ENCODE results near the gene EBLN2. TPM values are rescaled to one million over a fixed set of nuclear protein-coding genes. Genes with fewer than 3 reads are reported as not detected.
A peak's percentile ranks its signal among the peaks of the same experiment; 100 is the strongest.

EBLN2 gene
- total and polyA plus RNA-seq, 9 of the 15 experiments (the other 6 are each of a cell fraction or from before 2014, with no cell fraction given) = 0.39 to 4.6 (median 2.2) TPM

GRCh38 chr3:73028803-73029202 is 32.7 kb upstream of the EBLN2 start:
- Histone ChIP-seq H3K79me2 (ENCODE audit: control insufficient read depth, insufficient read depth, low read length) (peaks cover 100% of the 10 kb centered on the region), H3K4me1 (replicated peaks in 1 of 2; ENCODE audit: control insufficient read depth in 2 of 2, insufficient read depth in 2 of 2, low read length in 2 of 2) (peaks cover 9 to 10% of the 10 kb centered on the region in 2 experiments; a peak in 3 of 5 replicates)
- no TSS peak for BruUV-seq (replicated peaks)
- TF ChIP-seq EP300 (IDR thresholded peaks at IDR 0.05; ENCODE audit: low read length) = no peak
- TF ChIP-seq CEBPG (CRISPR knock-in tag; IDR thresholded peaks at IDR 0.05) = no peak
- no peak for TF ChIP-seq CEBPG (tag; conservative IDR thresholded peaks at IDR 0.05 in 1 of 2, IDR thresholded peaks at IDR 0.05 in 1 of 2)
- no peak for TF ChIP-seq KDM5B (IDR thresholded peaks at IDR 0.05; ENCODE audit: insufficient replicate concordance, low read depth, low read length)
- no peak for TF ChIP-seq AFF1 (IDR thresholded peaks at IDR 0.05; ENCODE audit: low read depth in 1 of 2, partially characterized antibody in 2 of 2)
- no peak for TF ChIP-seq ZNF263 (CRISPR knock-in tag; IDR thresholded peaks at IDR 0.05; ENCODE audit: borderline replicate concordance)
- TF ChIP-seq BACH1 (tag; IDR thresholded peaks at IDR 0.05) = no peak
- TF ChIP-seq GABPB1 (CRISPR knock-in tag; IDR thresholded peaks at IDR 0.05) = no peak
- TF ChIP-seq TCF15 (CRISPR knock-in tag; IDR thresholded peaks at IDR 0.05) = no peak
- TF ChIP-seq VEZF1 (CRISPR knock-in tag; IDR thresholded peaks at IDR 0.05) = no peak
- TF ChIP-seq NR0B1 (IDR thresholded peaks at IDR 0.05; ENCODE audit: partially characterized antibody) = no peak
- TF ChIP-seq DPF2 (IDR thresholded peaks at IDR 0.05) = no peak
- no peak for TF ChIP-seq MED1 (CRISPR knock-in tag; IDR thresholded peaks at IDR 0.05; ENCODE audit: borderline replicate concordance)
- TF ChIP-seq HEY1 (CRISPR knock-in tag; IDR thresholded peaks at IDR 0.05; ENCODE audit: borderline replicate concordance) = no peak
- no peak for TF ChIP-seq FOXJ2 (tag; IDR thresholded peaks at IDR 0.05)

More at GRCh38 chr3:73028803-73029202, 32.7 kb upstream of the EBLN2 start:
- peak; percentile 28; the same call in 1 of the 3 replicates for ATAC-seq
- Histone ChIP-seq H3K27ac (ENCODE audit: extremely low read depth, low read depth, low read length) (peak overlapping the region; percentile 25; the same call in 2 of the 3 replicates), H2AFZ (ENCODE audit: low read depth, low read length) (no peak overlapping the region), H3K4me3 (no peak overlapping the region), H3K36me3 (ENCODE audit: control insufficient read depth, insufficient read depth, low read length) (peaks cover 20% of the 10 kb centered on the region), H3K4me2 (ENCODE audit: insufficient read depth, low read length) (no peak overlapping the region), H4K20me1 (replicated peaks; ENCODE audit: control insufficient read depth, insufficient read depth, low read length) (peaks cover 30% of the 10 kb centered on the region), H3K9ac (ENCODE audit: insufficient read depth in 1 of 2, low read depth in 2 of 2, low read length in 2 of 2) (no peak overlapping the region), H3K9me1 (ENCODE audit: control insufficient read depth, insufficient read depth, low read length) (no peaks in the 10 kb centered on the region), H3K9me3 (replicated peaks; ENCODE audit: control insufficient read depth, insufficient read depth, low read depth, low read length) (0 out of 2 replicates have a peak, but pooled peaks cover 3% of the 10 kb centered on the region), H3K27me3 (ENCODE audit: control insufficient read depth in 2 of 2, insufficient read depth in 2 of 2, low read length in 2 of 2) (no peaks in the 10 kb centered on the region)
- no peak for DNase-seq (ENCODE audit: extremely low read depth in 1 of 4, low spot score in 3 of 4)
- CTCF ChIA-PET (ENCODE audit: low intra/inter-chr PET ratio) = no interaction called here
- FAIRE-seq = no peak
- in situ Hi-C loops (cut with MboI) (no loop called here), intact Hi-C loops (cut with micrococcal nuclease) (no loop called here)
- WGBS (ENCODE audit: insufficient coverage, low coverage, missing lambda C conversion rate) = 71% methylated on average over 4 of the region's 4 CpGs
- POLR2A ChIA-PET = no interaction called here

Data from K562 (cell line).